PC-9 (cell line): ENCODE results near the gene ASTL.

ENCODE experiments used
- EZH2 ChIP-seq: fragments of 200-600 bp; sonication (generic); IDR thresholded peaks from 2 replicates; pipeline ENCODE4 v1.8.0; 2017; ENCODE audit warnings: antibody characterized with exemption, low read depth
- TF ChIP-seq, protein P1 (sequence below): fragments of 200-600 bp; sonication (generic); conservative IDR thresholded peaks from 2 replicates; pipeline ENCODE4 v1.6.1; 2017; ENCODE audit warnings: mixed run types, antibody characterized with exemption, mild to moderate bottlenecking, moderate library complexity

DNA sequence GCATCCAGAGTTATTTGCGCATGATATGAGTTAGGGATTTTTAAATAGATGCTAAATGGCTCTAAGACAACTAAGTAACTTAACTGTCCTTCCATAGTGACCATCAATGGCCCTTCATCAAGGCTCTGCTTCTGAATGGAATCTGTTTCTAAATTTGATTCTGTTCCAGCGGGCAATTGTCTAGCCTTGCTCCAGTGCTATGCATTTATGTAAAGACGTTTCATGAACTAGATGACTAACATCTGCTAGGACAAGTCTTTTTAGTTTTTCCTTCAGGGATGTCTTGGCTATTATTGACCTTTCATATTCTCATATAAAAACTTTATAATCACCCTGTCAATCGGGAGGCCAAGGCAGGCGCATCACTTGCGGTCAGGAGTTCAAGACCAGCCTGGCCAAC lies 9.8 kb downstream of the ASTL start:
- TF ChIP-seq, protein P1, sequence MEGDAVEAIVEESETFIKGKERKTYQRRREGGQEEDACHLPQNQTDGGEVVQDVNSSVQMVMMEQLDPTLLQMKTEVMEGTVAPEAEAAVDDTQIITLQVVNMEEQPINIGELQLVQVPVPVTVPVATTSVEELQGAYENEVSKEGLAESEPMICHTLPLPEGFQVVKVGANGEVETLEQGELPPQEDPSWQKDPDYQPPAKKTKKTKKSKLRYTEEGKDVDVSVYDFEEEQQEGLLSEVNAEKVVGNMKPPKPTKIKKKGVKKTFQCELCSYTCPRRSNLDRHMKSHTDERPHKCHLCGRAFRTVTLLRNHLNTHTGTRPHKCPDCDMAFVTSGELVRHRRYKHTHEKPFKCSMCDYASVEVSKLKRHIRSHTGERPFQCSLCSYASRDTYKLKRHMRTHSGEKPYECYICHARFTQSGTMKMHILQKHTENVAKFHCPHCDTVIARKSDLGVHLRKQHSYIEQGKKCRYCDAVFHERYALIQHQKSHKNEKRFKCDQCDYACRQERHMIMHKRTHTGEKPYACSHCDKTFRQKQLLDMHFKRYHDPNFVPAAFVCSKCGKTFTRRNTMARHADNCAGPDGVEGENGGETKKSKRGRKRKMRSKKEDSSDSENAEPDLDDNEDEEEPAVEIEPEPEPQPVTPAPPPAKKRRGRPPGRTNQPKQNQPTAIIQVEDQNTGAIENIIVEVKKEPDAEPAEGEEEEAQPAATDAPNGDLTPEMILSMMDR, result no peak
- TF ChIP-seq EZH2, result no peak
